Panc1 (cell line): ENCODE data around the gene STYXL1.

Experiments used
- POLR2AphosphoS5 ChIP-seq: IDR thresholded peaks from 2 replicates; pipeline ENCODE4 v1.6.1; 2012; ENCODE audit warnings: mild to moderate bottlenecking, low read depth, low read length, moderate library complexity
- REST ChIP-seq, 2 experiments: IDR thresholded peaks; 2 replicates each; pipeline ENCODE4 v1.6.1; 2011 to 2012; ENCODE audit warnings: low read depth in 2 of 2, control low read depth in 1 of 2, low read length in 1 of 2, mild to moderate bottlenecking in 1 of 2, moderate library complexity in 1 of 2; ENCODE audit not compliant: insufficient read depth in 1 of 2
- TF ChIP-seq, protein P1 (sequence below): fragments of 450-650 bp; IDR thresholded peaks from 2 replicates; pipeline ENCODE4 v1.5.1; 2017; ENCODE audit warnings: mild to moderate bottlenecking

DNA sequence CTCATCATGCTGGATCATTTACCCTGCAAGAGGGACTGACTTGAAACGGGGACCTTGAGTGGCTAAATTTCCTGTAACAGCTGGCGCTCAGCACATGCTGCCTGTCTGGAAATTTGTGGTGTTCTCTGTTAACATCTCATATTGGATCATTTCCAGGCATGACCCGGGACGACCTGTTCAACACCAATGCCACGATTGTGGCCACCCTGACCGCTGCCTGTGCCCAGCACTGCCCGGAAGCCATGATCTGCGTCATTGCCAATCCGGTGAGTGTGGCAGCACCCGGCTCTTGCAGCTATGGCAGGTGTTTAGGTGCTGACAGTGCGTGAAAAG lies 10.0 kb upstream of the STYXL1 start:
- TF ChIP-seq, protein P1, sequence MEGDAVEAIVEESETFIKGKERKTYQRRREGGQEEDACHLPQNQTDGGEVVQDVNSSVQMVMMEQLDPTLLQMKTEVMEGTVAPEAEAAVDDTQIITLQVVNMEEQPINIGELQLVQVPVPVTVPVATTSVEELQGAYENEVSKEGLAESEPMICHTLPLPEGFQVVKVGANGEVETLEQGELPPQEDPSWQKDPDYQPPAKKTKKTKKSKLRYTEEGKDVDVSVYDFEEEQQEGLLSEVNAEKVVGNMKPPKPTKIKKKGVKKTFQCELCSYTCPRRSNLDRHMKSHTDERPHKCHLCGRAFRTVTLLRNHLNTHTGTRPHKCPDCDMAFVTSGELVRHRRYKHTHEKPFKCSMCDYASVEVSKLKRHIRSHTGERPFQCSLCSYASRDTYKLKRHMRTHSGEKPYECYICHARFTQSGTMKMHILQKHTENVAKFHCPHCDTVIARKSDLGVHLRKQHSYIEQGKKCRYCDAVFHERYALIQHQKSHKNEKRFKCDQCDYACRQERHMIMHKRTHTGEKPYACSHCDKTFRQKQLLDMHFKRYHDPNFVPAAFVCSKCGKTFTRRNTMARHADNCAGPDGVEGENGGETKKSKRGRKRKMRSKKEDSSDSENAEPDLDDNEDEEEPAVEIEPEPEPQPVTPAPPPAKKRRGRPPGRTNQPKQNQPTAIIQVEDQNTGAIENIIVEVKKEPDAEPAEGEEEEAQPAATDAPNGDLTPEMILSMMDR = no peak
- TF ChIP-seq REST (IDR thresholded peaks at IDR 0.05; ENCODE audit: insufficient read depth in 1 of 2, low read depth in 2 of 2, low read length in 1 of 2) (no peak), POLR2AphosphoS5 (no peak)
